Epithelial cell of esophagus (primary cell): ENCODE measurements around the gene KCNN1.

Experiments used
- DNase-seq: peaks from one replicate; pipeline ENCODE4 v3.0.0; 2010; ENCODE audit warnings: low read depth
- H3K4me3 ChIP-seq: 2 replicates; pipeline ENCODE4 v1.5.1; 2011; ENCODE audit warnings: mild to moderate bottlenecking, low read length, control low read depth
- CTCF ChIP-seq: IDR thresholded peaks from 2 replicates; pipeline ENCODE4 v1.5.1; 2011; ENCODE audit warnings: low read depth, mild to moderate bottlenecking, low read length, control low read depth, inconsistent platforms; ENCODE audit not compliant: insufficient read depth; ENCODE audit errors: missing control alignments

Gene KCNN1

DNA sequence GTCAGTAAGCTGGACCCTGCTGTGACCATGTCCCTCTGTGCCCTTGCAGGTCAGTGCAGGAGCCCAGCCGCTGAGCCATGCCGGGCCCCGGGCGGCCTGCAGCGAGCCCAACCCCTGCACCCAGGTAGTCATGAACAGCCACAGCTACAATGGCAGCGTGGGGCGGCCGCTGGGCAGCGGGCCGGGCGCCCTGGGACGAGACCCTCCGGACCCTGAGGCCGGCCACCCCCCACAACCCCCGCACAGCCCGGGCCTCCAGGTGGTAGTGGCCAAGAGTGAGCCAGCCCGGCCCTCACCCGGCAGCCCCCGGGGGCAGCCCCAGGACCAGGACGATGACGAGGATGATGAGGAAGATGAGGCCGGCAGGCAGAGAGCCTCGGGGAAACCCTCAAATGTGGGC, 6.9 kb downstream of the KCNN1 start:
- DNase-seq: no peak
- H3K4me3 ChIP-seq: no peak overlapping the region
- no peak for TF ChIP-seq CTCF

DNA sequence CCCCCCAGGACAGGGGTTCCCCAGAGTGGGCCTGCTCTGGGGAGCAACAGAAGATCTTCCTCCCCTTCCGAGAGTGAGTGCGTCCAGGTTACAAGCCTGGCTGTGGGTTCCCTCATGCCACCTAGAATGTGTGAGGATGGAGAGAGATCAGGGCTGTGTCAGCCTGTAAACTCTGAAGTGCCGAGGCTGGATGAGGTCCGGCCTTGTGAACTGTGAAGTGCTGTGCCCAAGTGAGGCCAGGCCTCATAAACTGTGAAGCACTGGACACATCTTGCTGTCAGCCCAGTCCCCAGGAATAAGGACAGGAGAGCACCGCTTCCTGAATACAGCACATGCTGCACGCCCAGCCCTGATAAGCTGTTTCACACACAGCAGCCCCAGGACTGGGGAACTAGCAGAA, 7.6 kb downstream of the KCNN1 start:
- no peak for DNase-seq
- no peak overlapping the region for H3K4me3 ChIP-seq
- no peak for TF ChIP-seq CTCF

- H3K4me3 ChIP-seq: no peak overlapping the region
- TF ChIP-seq CTCF: no peak
- DNase-seq: no peak
These were observed 8.1 kb downstream of the KCNN1 start for GRCh38 chr19:17975032-17975431.

DNA sequence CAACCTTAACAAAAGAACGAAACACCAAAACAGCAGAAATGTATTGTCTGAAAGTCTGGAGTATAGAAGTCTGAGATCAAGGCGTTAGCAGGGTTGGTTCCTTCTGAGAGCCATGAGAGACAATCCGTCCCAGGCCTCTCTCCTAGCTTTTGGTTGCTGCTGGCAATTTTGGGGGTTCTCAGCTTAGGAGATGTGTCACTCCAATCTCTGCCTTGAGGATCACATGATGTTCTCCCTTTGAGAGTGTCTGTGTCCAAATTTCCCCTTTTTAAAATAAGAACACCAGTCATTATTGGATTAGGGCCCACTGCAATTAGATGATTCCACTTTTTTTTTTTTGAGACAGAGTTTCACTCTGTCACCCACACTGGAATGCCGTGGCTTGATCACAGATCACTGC, 10.1 kb downstream of the KCNN1 start:
- TF ChIP-seq CTCF: no peak
- H3K4me3 ChIP-seq: no peak overlapping the region
- no peak for DNase-seq

GRCh38 chr19:17977488-17977887, 10.6 kb downstream of the KCNN1 start:
- TF ChIP-seq CTCF: no peak
- H3K4me3 ChIP-seq: no peak overlapping the region
- no peak for DNase-seq

DNA sequence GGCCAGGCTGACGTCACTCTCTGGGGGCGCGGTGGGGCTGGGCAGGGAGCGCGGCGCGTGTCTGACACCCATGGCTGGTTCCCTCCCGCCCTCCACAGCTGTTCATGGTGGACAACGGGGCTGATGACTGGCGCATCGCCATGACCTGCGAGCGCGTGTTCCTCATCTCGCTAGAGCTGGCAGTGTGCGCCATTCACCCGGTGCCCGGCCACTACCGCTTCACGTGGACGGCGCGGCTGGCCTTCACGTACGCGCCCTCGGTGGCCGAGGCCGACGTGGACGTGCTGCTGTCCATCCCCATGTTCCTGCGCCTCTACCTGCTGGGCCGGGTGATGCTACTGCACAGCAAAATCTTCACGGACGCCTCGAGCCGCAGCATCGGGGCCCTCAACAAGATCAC, 14.7 kb downstream of the KCNN1 start:
- no peak overlapping the region for H3K4me3 ChIP-seq
- TF ChIP-seq CTCF: no peak
- no peak for DNase-seq

DNA sequence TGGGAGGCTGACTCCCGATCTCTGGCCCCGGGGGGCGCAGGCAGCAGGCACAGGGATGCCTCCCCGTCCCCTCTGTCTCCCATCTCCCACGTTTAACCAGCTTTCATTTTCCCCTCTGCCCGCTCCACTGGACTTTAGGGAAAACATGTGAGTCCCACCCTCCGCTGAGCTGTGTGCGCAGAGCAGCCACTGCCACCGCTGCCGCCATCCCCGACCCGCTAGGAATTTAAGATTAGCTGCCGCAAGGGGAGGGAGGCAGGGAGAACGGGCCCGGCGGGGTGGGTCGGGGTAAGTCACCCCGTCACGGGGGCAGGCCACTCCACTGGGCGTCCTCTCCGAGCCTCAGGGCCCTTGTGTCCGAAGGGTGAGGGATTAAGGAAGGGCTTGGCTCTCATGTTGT, 15.5 kb downstream of the KCNN1 start:
- no peak overlapping the region for H3K4me3 ChIP-seq
- no peak for TF ChIP-seq CTCF
- DNase-seq: no peak
